HG02973 (cell line): ENCODE data around the gene OR4D6.
"Not testable (repeated sequence)": the region's sequence is repeated elsewhere in the genome, so short reads cannot be mapped to it uniquely, and the experiment has no call there.

Source experiments
- ATAC-seq: cut with Tn5 transposase; IDR thresholded peaks from one replicate; pipeline ENCODE4 v1.9.1; 2021; ENCODE audit warnings: moderate library complexity; ENCODE audit not compliant: unreplicated experiment

The OR4D6 gene

GRCh38 chr11:59456661-59457060 lies at the start of gene OR4D6:
TSS of gene OR4D6 (plus strand) at chr11:59456961. CDS start at chr11:59456961, 0 bp downstream.
- ATAC-seq, result no peak

- no peak for ATAC-seq
Measured at GRCh38 chr11:59413646-59414045, 43.1 kb upstream of the OR4D6 start.

- no peak for ATAC-seq
Measured at GRCh38 chr11:59415111-59415510, 41.6 kb upstream of the OR4D6 start.

- ATAC-seq, result no peak
Measured at GRCh38 chr11:59416613-59417012, 40.1 kb upstream of the OR4D6 start.

- no peak for ATAC-seq
Measured at GRCh38 chr11:59417023-59417422, 39.7 kb upstream of the OR4D6 start.

GRCh38 chr11:59418156-59418555 lies 38.6 kb upstream of the OR4D6 start:
- ATAC-seq, result no peak

GRCh38 chr11:59423835-59424234 lies 32.9 kb upstream of the OR4D6 start:
- ATAC-seq, result no peak

- ATAC-seq, result no peak
Measured at GRCh38 chr11:59425131-59425530, 31.6 kb upstream of the OR4D6 start.

GRCh38 chr11:59426361-59427067 lies 30.2 kb upstream of the OR4D6 start, which contains the start of gene OR5A2:
TSS of gene OR5A2 (minus strand) at chr11:59426413. CDS start at chr11:59422953, 3,460 bp downstream.
- no peak for ATAC-seq

GRCh38 chr11:59427068-59427382 lies 29.7 kb upstream of the OR4D6 start:
- ATAC-seq, result no peak

GRCh38 chr11:59429924-59430516 lies 26.7 kb upstream of the OR4D6 start:
- ATAC-seq, result peak; percentile 78

GRCh38 chr11:59436169-59436568 lies 20.6 kb upstream of the OR4D6 start, which contains the start of gene OR5A1:
TSS of gene OR5A1 (plus strand) at chr11:59436469. CDS start at chr11:59443169, 6,700 bp downstream.
- no peak for ATAC-seq

- ATAC-seq, result no peak
Measured at GRCh38 chr11:59437770-59438169, 19.0 kb upstream of the OR4D6 start.

- ATAC-seq, result not testable (repeated sequence)
Measured at GRCh38 chr11:59445624-59446023, 11.1 kb upstream of the OR4D6 start.

- ATAC-seq, result no peak
Measured at GRCh38 chr11:59448484-59448883, 8.3 kb upstream of the OR4D6 start.

- ATAC-seq, result no peak
Measured at GRCh38 chr11:59459916-59460315, 3.2 kb downstream of the OR4D6 start.

GRCh38 chr11:59463190-59463641 lies 6.5 kb downstream of the OR4D6 start:
- no peak for ATAC-seq

- no peak for ATAC-seq
Measured at GRCh38 chr11:59473015-59473414, 16.3 kb downstream of the OR4D6 start, which contains the start of gene OR4D10. TSS of gene OR4D10 (plus strand) at chr11:59473315. CDS start at chr11:59477430, 4,115 bp downstream.

GRCh38 chr11:59475176-59475575 lies 18.4 kb downstream of the OR4D6 start:
- no peak for ATAC-seq

GRCh38 chr11:59479906-59480305 lies 23.1 kb downstream of the OR4D6 start:
- ATAC-seq, result no peak

- no peak for ATAC-seq
Measured at GRCh38 chr11:59480359-59480758, 23.6 kb downstream of the OR4D6 start.

- ATAC-seq, result no peak
Measured at GRCh38 chr11:59501931-59502330, 45.2 kb downstream of the OR4D6 start.
